Esophagus squamous epithelium (tissue), 5 donors: ENCODE results near the gene HNRNPA3. TPM values are rescaled to one million over a fixed set of nuclear protein-coding genes. Genes with fewer than 3 reads are reported as not detected.
A peak's percentile ranks its signal among the peaks of the same experiment; 100 is the strongest.

Experiments used
- DNase-seq: peaks from one replicate; lab custom pipeline; 2025; lab: John Stamatoyannopoulos, UW
- H3K27ac ChIP-seq, 4 donors: fragments of 200-600 bp; sonication (generic); one replicate each; pipeline ENCODE4 v1.5.1; 2016 to 2019; ENCODE audit warnings: mild to moderate bottlenecking in 1 of 4
- H3K27me3 ChIP-seq, 4 donors: fragments of 200-600 bp; sonication (generic); 1 replicate in 3 of 4; 2 replicates in 1 of 4; pipeline versions ENCODE4 v1.5.1 to v1.6.0; 2017 to 2021; ENCODE audit warnings: antibody characterized with exemption in 1 of 4
- H3K36me3 ChIP-seq, 3 donors: fragments of 200-600 bp; sonication (generic); one replicate each; pipeline ENCODE4 v1.5.1; 2016 to 2019
- H3K4me1 ChIP-seq, 3 donors: fragments of 200-600 bp; sonication (generic); one replicate each; pipeline ENCODE4 v1.5.1; 2017 to 2019
- H3K4me3 ChIP-seq, 4 donors: fragments of 200-600 bp; sonication (generic); 1 replicate in 3 of 4; 2 replicates in 1 of 4; pipeline ENCODE4 v1.5.1; 2016 to 2019; ENCODE audit warnings: mild to moderate bottlenecking in 2 of 4, moderate library complexity in 1 of 4
- H3K9me3 ChIP-seq, 3 donors: fragments of 200-600 bp; sonication (generic); one replicate each; pipeline ENCODE4 v1.5.1; 2016 to 2019
- CTCF ChIP-seq, 6 experiments: fragments of 450-650 bp in 4 of 6; fragments of 200-600 bp in 2 of 6; sonication (generic) in 2 of 6; IDR thresholded peaks; one replicate each; pipeline ENCODE4 v1.5.1; 2016 to 2019; ENCODE audit warnings: antibody characterized with exemption in 6 of 6, mild to moderate bottlenecking in 4 of 6, moderate library complexity in 4 of 6
- POLR2A ChIP-seq, 4 donors: fragments of 450-650 bp; IDR thresholded peaks; one replicate each; pipeline ENCODE4 v1.6.1; 2017; ENCODE audit warnings: antibody characterized with exemption in 4 of 4, mild to moderate bottlenecking in 4 of 4, moderate library complexity in 3 of 4
- WGBS, 2 donors: methylation state at CpG; one replicate each; pipeline ENCODE4 v1.1.5; 2018; 5-methylcytosine and 5-hydroxymethylcytosine counted together
- intact Hi-C: fragments of 100-400 bp; cut with DNase I; formaldehyde crosslinking; loops from one replicate; pipeline ENCODE4 v1.15.0; 2022
- total RNA-seq, 4 donors: library from RNA; depleted of rRNA; stranded (reverse); fragments of >200 nt; gene quantifications; one replicate each; pipeline ENCODE4 v1.1.0, GENCODE V29; 2016
- donor health status: DM: yes; HTN: yes; CAD: no.

The HNRNPA3 gene
- total RNA-seq, 4 donors from 2014 or later = 34.9 to 78.2 (median 61.6) TPM

GRCh38 chr2:177235855-177236437, 23.4 kb downstream of the HNRNPA3 start:
- no peak overlapping the region for H3K4me3 ChIP-seq
- H3K4me1 ChIP-seq = peaks cover 17 to 99% (median 40%) of the 10 kb centered on the region in 3 donors
- H3K36me3 ChIP-seq = peaks cover 10 to 72% (median 25%) of the 10 kb centered on the region in 3 donors
- TF ChIP-seq CTCF (IDR thresholded peaks at IDR 0.05) (no peak), POLR2A (IDR thresholded peaks at IDR 0.05) (no peak)
- DNase-seq = no peak
- intact Hi-C loops = no loop called here
- no peaks in the 10 kb centered on the region for H3K27me3 ChIP-seq
- WGBS, 2 donors = 73 to 79% methylated on average over 5 to 6 of the region's 6 CpGs
- peak overlapping the region in 2 of 4 donors; percentile 3 to 89 for H3K27ac ChIP-seq
- H3K9me3 ChIP-seq = no peaks in the 10 kb centered on the region

DNA sequence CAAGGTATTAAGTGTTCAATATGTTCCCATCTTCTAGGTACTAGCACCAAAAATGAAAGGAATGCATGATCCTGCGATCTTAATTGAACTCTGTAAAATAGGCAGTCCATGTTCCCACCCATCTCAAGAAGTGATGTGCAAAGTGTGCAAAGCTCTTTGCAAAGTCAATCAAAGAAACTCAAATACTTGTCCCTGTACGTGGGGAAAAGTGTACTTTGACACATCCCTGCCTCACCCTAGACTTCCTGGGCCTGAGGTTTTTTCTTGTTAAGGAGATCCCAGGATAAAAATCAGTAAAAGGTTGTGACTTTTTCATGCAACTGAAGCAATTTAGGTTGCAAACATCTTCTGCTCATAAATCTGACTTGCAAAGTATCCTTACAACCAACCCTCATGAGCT, 25.3 kb downstream of the HNRNPA3 start:
- DNase-seq = no peak
- H3K4me1 ChIP-seq = peaks cover 33 to 100% (median 56%) of the 10 kb centered on the region in 3 donors
- peaks cover 0 to 54% (median 8%) of the 10 kb centered on the region in 3 donors for H3K36me3 ChIP-seq
- WGBS, 2 donors = 48 to 58% methylated on average over 2 of the region's 2 CpGs
- no peaks in the 10 kb centered on the region for H3K27me3 ChIP-seq
- peak overlapping the region in 2 of 4 donors; percentile 19 to 89 for H3K27ac ChIP-seq
- TF ChIP-seq CTCF (IDR thresholded peaks at IDR 0.05) (no peak), POLR2A (IDR thresholded peaks at IDR 0.05) (no peak)
- H3K9me3 ChIP-seq = no peaks in the 10 kb centered on the region
- intact Hi-C loops = no loop called here
- H3K4me3 ChIP-seq = no peak overlapping the region

DNA sequence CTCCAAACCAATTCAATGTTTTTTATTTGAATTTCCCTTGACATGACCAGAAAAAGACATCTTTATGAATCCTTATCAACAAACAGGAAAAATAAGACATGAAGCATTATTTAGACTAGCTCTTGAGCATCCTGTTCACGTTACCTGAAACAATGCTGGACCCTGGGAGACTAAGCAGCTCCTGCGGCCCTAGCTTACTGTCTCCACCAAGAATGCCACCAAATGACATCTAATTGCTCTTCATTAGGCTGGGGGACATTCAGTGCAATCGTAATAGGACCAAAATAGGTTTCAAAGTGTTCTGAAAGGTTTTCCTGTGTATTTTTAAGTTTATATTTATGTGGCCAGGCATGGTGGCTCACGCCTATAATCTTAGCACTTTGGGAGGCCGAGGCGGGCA, 26.5 kb downstream of the HNRNPA3 start:
- H3K27ac ChIP-seq = peak overlapping the region; percentile 50 to 89 (median 80)
- H3K9me3 ChIP-seq = no peaks in the 10 kb centered on the region
- 77 to 79% methylated on average over 6 of the region's 6 CpGs for WGBS, 2 donors
- no peak for DNase-seq
- H3K27me3 ChIP-seq = no peaks in the 10 kb centered on the region
- no peak overlapping the region for H3K4me3 ChIP-seq
- intact Hi-C loops = no loop called here
- peaks cover 0 to 51% (median 11%) of the 10 kb centered on the region in 3 donors for H3K36me3 ChIP-seq
- H3K4me1 ChIP-seq = peaks cover 43 to 100% (median 67%) of the 10 kb centered on the region in 3 donors
- TF ChIP-seq CTCF (IDR thresholded peaks at IDR 0.05) = no peak
- no peak for TF ChIP-seq POLR2A (IDR thresholded peaks at IDR 0.05)

GRCh38 chr2:177239932-177240630, 27.5 kb downstream of the HNRNPA3 start:
- DNase-seq = peak; percentile 27
- 12 to 23% methylated on average over 5 of the region's 5 CpGs for WGBS, 2 donors
- no peaks in the 10 kb centered on the region for H3K27me3 ChIP-seq
- intact Hi-C loops = no loop called here
- no peaks in the 10 kb centered on the region for H3K9me3 ChIP-seq
- H3K4me1 ChIP-seq = peaks cover 48 to 100% (median 75%) of the 10 kb centered on the region in 3 donors
- TF ChIP-seq CTCF (IDR thresholded peaks at IDR 0.05) = no peak
- peak in 2 of 4 donors; percentile 22 for TF ChIP-seq POLR2A (IDR thresholded peaks at IDR 0.05)
- H3K27ac ChIP-seq = peak overlapping the region; percentile 72 to 89 (median 87)
- peak overlapping the region in 3 of 4 donors; percentile 4 to 19 (median 9) for H3K4me3 ChIP-seq
- H3K36me3 ChIP-seq = peaks cover 0 to 41% (median 8%) of the 10 kb centered on the region in 3 donors

DNA sequence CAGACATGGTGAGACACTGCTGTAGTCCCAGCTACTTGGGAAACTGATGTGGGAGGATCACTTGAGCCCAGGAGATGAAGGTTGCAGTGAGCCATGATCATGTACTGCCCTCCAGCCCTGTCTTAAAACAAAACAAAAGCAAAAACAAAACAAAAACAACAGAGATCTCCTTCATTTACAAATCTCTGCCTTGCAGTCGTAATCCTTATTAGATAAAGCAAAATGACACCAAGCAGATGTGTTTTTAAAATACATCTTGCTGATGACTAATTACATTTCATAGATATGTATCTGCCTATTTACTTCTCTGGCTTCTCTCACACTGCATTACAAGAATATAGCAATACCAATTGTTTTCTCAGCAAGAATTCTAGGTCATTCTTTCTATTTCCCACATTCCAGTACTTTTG, 29.1 kb downstream of the HNRNPA3 start:
- intact Hi-C loops = no loop called here

More for the DNA sequence above, 29.1 kb downstream of the HNRNPA3 start:
- H3K4me3 ChIP-seq = peak overlapping the region in 2 of 4 donors; percentile 4 to 22
- H3K4me1 ChIP-seq = peaks cover 61 to 100% (median 91%) of the 10 kb centered on the region in 3 donors
- 30 to 39% methylated on average over 1 of the region's 1 CpG for WGBS, 2 donors
- peaks cover 0 to 27% (median 3%) of the 10 kb centered on the region in 3 donors for H3K36me3 ChIP-seq
- H3K9me3 ChIP-seq = no peaks in the 10 kb centered on the region
- no peak for TF ChIP-seq POLR2A (IDR thresholded peaks at IDR 0.05)
- no peak for TF ChIP-seq CTCF (IDR thresholded peaks at IDR 0.05)
- H3K27ac ChIP-seq = peak overlapping the region; percentile 72 to 89 (median 87)
- DNase-seq = no peak
- no peaks in the 10 kb centered on the region for H3K27me3 ChIP-seq
